Measurements from ENCODE around the gene PRAF2. TPM values are rescaled to one million over a fixed set of nuclear protein-coding genes. Genes with fewer than 3 reads are reported as not detected.

The PRAF2 gene, protein sequence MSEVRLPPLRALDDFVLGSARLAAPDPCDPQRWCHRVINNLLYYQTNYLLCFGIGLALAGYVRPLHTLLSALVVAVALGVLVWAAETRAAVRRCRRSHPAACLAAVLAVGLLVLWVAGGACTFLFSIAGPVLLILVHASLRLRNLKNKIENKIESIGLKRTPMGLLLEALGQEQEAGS
- total RNA-seq = 10 to 100 TPM; 18.1 to 24.8 (median 19.9) TPM
- total RNA-seq (2013) = 3.8 TPM

DNA sequence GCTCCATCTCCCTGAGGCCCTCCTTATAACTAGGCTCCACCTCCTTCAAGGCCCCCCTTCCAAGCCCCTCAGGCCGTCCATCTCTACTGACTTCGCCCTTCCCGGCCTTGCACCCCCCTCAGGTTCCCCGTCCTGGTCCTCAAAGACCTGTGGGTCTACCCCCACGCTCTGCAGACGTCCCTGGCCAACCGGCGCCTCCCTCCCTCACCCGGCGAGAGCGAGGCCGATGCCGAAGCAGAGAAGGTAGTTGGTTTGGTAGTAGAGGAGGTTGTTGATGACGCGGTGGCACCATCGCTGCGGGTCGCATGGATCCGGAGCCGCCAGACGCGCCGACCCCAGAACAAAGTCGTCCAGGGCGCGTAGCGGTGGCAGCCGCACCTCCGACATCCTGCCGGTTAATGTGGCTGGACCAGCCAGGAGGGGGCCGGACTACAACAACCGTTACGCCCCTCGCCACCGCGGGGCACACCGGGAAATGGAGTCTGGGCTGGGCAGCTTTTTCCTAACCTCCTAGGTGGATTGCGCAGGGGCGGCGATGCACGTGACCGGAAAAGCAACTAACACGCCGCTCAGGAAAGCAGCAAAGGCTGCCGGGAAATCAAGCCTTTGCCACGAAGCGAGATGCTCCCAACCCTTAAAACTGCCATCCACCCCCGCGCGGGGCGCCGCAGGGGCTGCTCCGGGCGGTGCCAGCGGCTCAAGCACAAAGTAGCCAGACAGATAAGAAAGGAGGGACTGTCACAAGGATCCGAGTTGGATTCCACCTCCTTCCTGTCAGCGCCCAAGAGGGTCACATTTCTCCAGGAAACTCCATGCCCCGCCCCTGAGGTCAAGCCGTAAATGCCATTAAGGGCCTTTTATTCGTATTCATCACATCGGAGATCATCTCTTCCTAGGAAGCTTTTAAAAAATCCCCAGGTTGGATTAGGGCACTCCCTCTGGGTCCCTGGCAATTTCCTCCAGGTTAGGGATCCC is at the start of gene PRAF2:
PRAF2 (minus strand) TSS at position 402 of the 975 bp plus-strand sequence; CDS start at position 387, 15 bp downstream.
- peaks cover 23% of the 10 kb centered on the region for H3K4me1 ChIP-seq (ENCODE audit: control insufficient read depth, insufficient read depth, low read length)
- ATAC-seq (peak; percentile 91 to 96 (median 93)), DNase-seq (peak; percentile 69 to 94)
- H3K4me3 ChIP-seq (ENCODE audit: low read length) = peak within 1 kb of the TSS; percentile 47
- no peaks in the 10 kb centered on the region for H3K9me3 ChIP-seq (ENCODE audit: control insufficient read depth, insufficient read depth, low read length)
- H3K27me3 ChIP-seq (ENCODE audit: control insufficient read depth, insufficient read depth, low read length) = no peaks in the 10 kb centered on the region
- intact Hi-C loops (cut with micrococcal nuclease) = loop anchor here (2.0 kb wide), 1 partner anchor 27 kb away; no protein-coding TSS in a partner anchor
- H3K4me3 Mint-ChIP-seq = peak within 1 kb of the TSS; percentile 89
- H3K9me3 Mint-ChIP-seq = no peaks in the 10 kb centered on the region
- no peaks in the 10 kb centered on the region for H3K36me3 Mint-ChIP-seq
- H3K27ac ChIP-seq (ENCODE audit: low read length) = peak within 1 kb of the TSS; percentile 72
- H3K27me3 Mint-ChIP-seq (ENCODE audit: low read depth in 2 of 2) = no peaks in the 10 kb centered on the region
- peaks cover 8% of the 10 kb centered on the region for H3K36me3 ChIP-seq (ENCODE audit: control insufficient read depth, insufficient read depth, low read length)
- WGBS (ENCODE audit: insufficient coverage) = 4% methylated on average over 56 of the region's 61 CpGs
- peaks cover 16 to 19% of the 10 kb centered on the region in 2 donors for H3K4me1 Mint-ChIP-seq
- peak within 1 kb of the TSS; percentile 88 to 93 for H3K27ac Mint-ChIP-seq
- TF ChIP-seq, protein P1, sequence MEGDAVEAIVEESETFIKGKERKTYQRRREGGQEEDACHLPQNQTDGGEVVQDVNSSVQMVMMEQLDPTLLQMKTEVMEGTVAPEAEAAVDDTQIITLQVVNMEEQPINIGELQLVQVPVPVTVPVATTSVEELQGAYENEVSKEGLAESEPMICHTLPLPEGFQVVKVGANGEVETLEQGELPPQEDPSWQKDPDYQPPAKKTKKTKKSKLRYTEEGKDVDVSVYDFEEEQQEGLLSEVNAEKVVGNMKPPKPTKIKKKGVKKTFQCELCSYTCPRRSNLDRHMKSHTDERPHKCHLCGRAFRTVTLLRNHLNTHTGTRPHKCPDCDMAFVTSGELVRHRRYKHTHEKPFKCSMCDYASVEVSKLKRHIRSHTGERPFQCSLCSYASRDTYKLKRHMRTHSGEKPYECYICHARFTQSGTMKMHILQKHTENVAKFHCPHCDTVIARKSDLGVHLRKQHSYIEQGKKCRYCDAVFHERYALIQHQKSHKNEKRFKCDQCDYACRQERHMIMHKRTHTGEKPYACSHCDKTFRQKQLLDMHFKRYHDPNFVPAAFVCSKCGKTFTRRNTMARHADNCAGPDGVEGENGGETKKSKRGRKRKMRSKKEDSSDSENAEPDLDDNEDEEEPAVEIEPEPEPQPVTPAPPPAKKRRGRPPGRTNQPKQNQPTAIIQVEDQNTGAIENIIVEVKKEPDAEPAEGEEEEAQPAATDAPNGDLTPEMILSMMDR (IDR thresholded peaks at IDR 0.05) = no peak

DNA sequence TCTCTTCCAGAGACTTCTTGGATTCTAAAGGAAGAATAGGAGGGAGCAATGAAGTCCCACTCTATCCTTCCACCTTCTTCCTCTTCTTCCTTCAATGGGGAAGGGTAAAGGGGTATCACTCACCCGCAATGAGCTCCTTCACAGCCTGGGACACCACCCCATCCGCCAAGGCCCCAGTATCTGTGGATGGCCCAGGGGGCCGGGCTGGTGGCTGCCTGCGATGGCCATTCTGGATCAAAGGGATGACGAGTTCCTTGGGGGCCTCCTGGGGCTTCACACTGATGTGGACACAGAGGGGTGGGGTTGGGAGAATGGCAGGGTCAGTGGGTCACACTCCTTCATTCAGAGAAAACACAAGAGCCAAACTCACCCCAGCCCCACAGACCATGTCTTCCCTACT is 48.7 kb upstream of the PRAF2 start:
- Histone ChIP-seq H3K27me3 (ENCODE audit: control insufficient read depth, insufficient read depth, low read length) (no peaks in the 10 kb centered on the region), H3K36me3 (ENCODE audit: control insufficient read depth, insufficient read depth, low read length) (peaks cover 13% of the 10 kb centered on the region), H3K4me1 (ENCODE audit: control insufficient read depth, insufficient read depth, low read length) (peaks cover 23% of the 10 kb centered on the region), H3K27ac (ENCODE audit: low read length) (no peak overlapping the region), H3K9me3 (ENCODE audit: control insufficient read depth, insufficient read depth, low read length) (no peaks in the 10 kb centered on the region), H3K4me3 (ENCODE audit: low read length) (no peak overlapping the region)
- Mint-ChIP-seq H3K9me3 (no peaks in the 10 kb centered on the region), H3K4me3 (peak overlapping the region; percentile 93), H3K27me3 (ENCODE audit: low read depth in 2 of 2) (no peaks in the 10 kb centered on the region), H3K4me1 (peaks cover 7 to 29% of the 10 kb centered on the region in 2 donors), H3K27ac (peak overlapping the region; percentile 90 to 98), H3K36me3 (no peaks in the 10 kb centered on the region)
- WGBS (ENCODE audit: insufficient coverage) = 95% methylated on average over 5 of the region's 5 CpGs
- DNase-seq = no peak
- ATAC-seq = no peak
- intact Hi-C loops (cut with micrococcal nuclease) = loop anchor here (2.0 kb wide), 1 partner anchor 44 kb away; no protein-coding TSS in a partner anchor
- TF ChIP-seq, protein P1 (IDR thresholded peaks at IDR 0.05) = no peak

DNA sequence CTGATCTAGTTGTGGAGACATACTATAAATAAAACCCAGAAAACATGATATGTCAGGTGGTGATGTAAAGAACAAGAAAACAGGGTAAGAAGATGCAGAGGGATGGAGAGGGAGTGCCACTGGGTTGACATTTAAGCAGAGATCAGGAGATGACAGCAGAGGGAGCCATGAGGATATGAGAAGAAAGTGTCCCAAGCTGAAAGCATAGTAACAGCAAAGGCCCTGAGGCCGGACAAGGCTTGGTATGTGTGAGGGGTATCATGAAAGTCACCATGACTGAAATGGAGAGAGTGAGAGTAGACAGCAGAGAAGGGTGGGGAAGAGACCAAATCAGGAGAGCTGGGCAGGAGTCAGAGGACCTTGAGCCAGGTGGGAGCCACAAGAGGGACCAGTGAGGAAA is 46.3 kb upstream of the PRAF2 start:
- Mint-ChIP-seq H3K27me3 (ENCODE audit: low read depth in 2 of 2) (no peaks in the 10 kb centered on the region), H3K27ac (peak overlapping the region in 1 of 2 donors; percentile 11), H3K4me1 (peaks cover 24 to 44% of the 10 kb centered on the region in 2 donors), H3K9me3 (no peaks in the 10 kb centered on the region), H3K4me3 (no peak overlapping the region), H3K36me3 (no peaks in the 10 kb centered on the region)
- Histone ChIP-seq H3K27ac (ENCODE audit: low read length) (no peak overlapping the region), H3K27me3 (ENCODE audit: control insufficient read depth, insufficient read depth, low read length) (no peaks in the 10 kb centered on the region), H3K9me3 (ENCODE audit: control insufficient read depth, insufficient read depth, low read length) (no peaks in the 10 kb centered on the region), H3K36me3 (ENCODE audit: control insufficient read depth, insufficient read depth, low read length) (peaks cover 23% of the 10 kb centered on the region), H3K4me3 (ENCODE audit: low read length) (no peak overlapping the region), H3K4me1 (ENCODE audit: control insufficient read depth, insufficient read depth, low read length) (peaks cover 36% of the 10 kb centered on the region)
- 89% methylated on average over 1 of the region's 1 CpG for WGBS (ENCODE audit: insufficient coverage)
- DNase-seq (no peak), ATAC-seq (no peak)
- TF ChIP-seq, protein P1 (IDR thresholded peaks at IDR 0.05) = no peak
- intact Hi-C loops (cut with micrococcal nuclease) = no loop called here

Measured in natural killer cell (primary cell).